Upper lobe of left lung (tissue), 4 donors: ENCODE measurements around the gene PDLIM5.

ENCODE experiments used
- CTCF ChIP-seq, 6 experiments: fragments of 450-650 bp in 4 of 6; fragments of 200-600 bp in 2 of 6; sonication (generic) in 2 of 6; IDR thresholded peaks; one replicate each; pipeline ENCODE4 v1.5.1; 2016 to 2019; ENCODE audit warnings: antibody characterized with exemption in 6 of 6
- POLR2A ChIP-seq, 4 donors: fragments of 450-650 bp; IDR thresholded peaks; one replicate each; pipeline ENCODE4 v1.5.1; 2016 to 2017; ENCODE audit warnings: antibody characterized with exemption in 4 of 4, mild to moderate bottlenecking in 2 of 4

- TF ChIP-seq CTCF (IDR thresholded peaks at IDR 0.05) (no peak), POLR2A (IDR thresholded peaks at IDR 0.05) (no peak)
Observed at GRCh38 chr4:94466371-94466770, 14.6 kb downstream of the PDLIM5 start.
